GM23338 (cell line): ENCODE data around the gene AATF. TPM values are rescaled to one million over a fixed set of nuclear protein-coding genes. Genes with fewer than 3 reads are reported as not detected.

Experiments
- ATAC-seq: fragments of 200-7000 bp; cut with Tn5 transposase; 3 replicates; pipeline ENCODE4 v1.9.1; 2020
- DNase-seq: peaks from one replicate; pipeline ENCODE4 v3.0.0-alpha.2; 2015; ENCODE audit warnings: low spot score
- H2AFZ ChIP-seq: fragments of 200-600 bp; sonication (generic); 2 replicates; pipeline ENCODE4 v1.8.0; 2016; ENCODE audit warnings: antibody characterized with exemption, mild to moderate bottlenecking, moderate library complexity
- H3F3A ChIP-seq: fragments of 200-600 bp; sonication (generic); replicated peaks from 2 replicates; pipeline ENCODE4 v1.8.0; 2017; ENCODE audit warnings: antibody characterized with exemption, mixed run types, low read depth
- H3K27ac ChIP-seq: fragments of 200-600 bp; sonication (generic); 2 replicates; pipeline ENCODE4 v1.6.1; 2016; ENCODE audit warnings: low read depth
- H3K27me3 ChIP-seq: fragments of 200-600 bp; sonication (generic); 2 replicates; pipeline ENCODE4 v1.8.0; 2016; ENCODE audit warnings: mild to moderate bottlenecking, mixed run types, moderate library complexity; ENCODE audit not compliant: insufficient read depth
- H3K36me3 ChIP-seq: fragments of 200-600 bp; sonication (generic); 2 replicates; pipeline ENCODE4 v1.8.0; 2016; ENCODE audit warnings: mild to moderate bottlenecking; ENCODE audit not compliant: insufficient read depth
- H3K4me1 ChIP-seq: fragments of 200-600 bp; sonication (generic); 2 replicates; pipeline ENCODE4 v1.8.0; 2016; ENCODE audit warnings: mild to moderate bottlenecking, moderate library complexity; ENCODE audit not compliant: insufficient read depth
- H3K4me2 ChIP-seq: fragments of 200-600 bp; sonication (generic); 2 replicates; pipeline ENCODE4 v1.7.1; 2017; ENCODE audit warnings: mixed run types
- H3K4me3 ChIP-seq: fragments of 200-600 bp; sonication (generic); 2 replicates; pipeline ENCODE4 v1.6.1; 2016; ENCODE audit warnings: mixed run types
- H3K79me2 ChIP-seq: fragments of 200-600 bp; sonication (generic); replicated peaks from 2 replicates; pipeline ENCODE4 v1.8.0; 2017; ENCODE audit warnings: mild to moderate bottlenecking; ENCODE audit not compliant: insufficient read depth
- H3K9me2 ChIP-seq: fragments of 200-600 bp; sonication (generic); 2 replicates; pipeline ENCODE4 v1.8.0; 2017; ENCODE audit not compliant: insufficient read depth
- H4K20me1 ChIP-seq: fragments of 200-600 bp; sonication (generic); replicated peaks from 2 replicates; pipeline ENCODE4 v1.8.0; 2017; ENCODE audit warnings: mild to moderate bottlenecking; ENCODE audit not compliant: insufficient read depth
- H3K27ac Mint-ChIP-seq: 2 replicates; pipeline ENCODE4 v1.8.0; 2020; ENCODE audit warnings: inconsistent platforms, mild to moderate bottlenecking, moderate library complexity, mixed read lengths
- H3K27me3 Mint-ChIP-seq: 3 replicates; pipeline ENCODE4 v1.8.0; 2022; ENCODE audit warnings: low read depth, mild to moderate bottlenecking, moderate library complexity, mixed read lengths, inconsistent platforms; ENCODE audit not compliant: insufficient read depth, poor library complexity
- H3K36me3 Mint-ChIP-seq: 3 replicates; pipeline ENCODE4 v1.8.0; 2021; ENCODE audit warnings: low read depth, mild to moderate bottlenecking, inconsistent platforms, moderate library complexity, mixed read lengths
- H3K4me1 Mint-ChIP-seq: 3 replicates; pipeline ENCODE4 v1.8.0; 2020; ENCODE audit warnings: mild to moderate bottlenecking, inconsistent platforms, mixed read lengths
- H3K4me3 Mint-ChIP-seq: 3 replicates; pipeline ENCODE4 v1.8.0; 2021; ENCODE audit warnings: moderate library complexity, mild to moderate bottlenecking, inconsistent platforms, mixed read lengths
- H3K9me3 Mint-ChIP-seq: 3 replicates; pipeline ENCODE4 v1.8.0; 2020; ENCODE audit warnings: moderate library complexity, mild to moderate bottlenecking, inconsistent platforms, mixed read lengths
- CREB1 ChIP-seq: fragments of 250-450 bp; sonication (Bioruptor Pico); IDR thresholded peaks from 2 replicates; pipeline ENCODE4 v1.5.0; 2020; ENCODE audit warnings: low read depth, mild to moderate bottlenecking, moderate library complexity
- CTCF ChIP-seq, 2 experiments: fragments of 200-600 bp in 1 of 2; sonication (generic) in 1 of 2; conservative IDR thresholded peaks; 2 replicates each; pipeline versions ENCODE4 v1.5.1 to v1.6.1; 2016 to 2017; ENCODE audit warnings: antibody characterized with exemption in 2 of 2, low read depth in 2 of 2, mild to moderate bottlenecking in 2 of 2, moderate library complexity in 1 of 2
- EZH2 ChIP-seq: fragments of 200-600 bp; sonication (generic); IDR thresholded peaks from one replicate; pipeline ENCODE4 v1.8.0; 2017; ENCODE audit warnings: antibody characterized with exemption, mild to moderate bottlenecking, low read depth; ENCODE audit not compliant: unreplicated experiment
- EZH2phosphoT487 ChIP-seq: fragments of 200-600 bp; sonication (generic); IDR thresholded peaks from one replicate; pipeline ENCODE4 v1.8.1; 2018; ENCODE audit warnings: antibody characterized with exemption; ENCODE audit not compliant: unreplicated experiment
- JUNB ChIP-seq: IDR thresholded peaks from one replicate; pipeline ENCODE4 v1.6.1; 2016; ENCODE audit warnings: antibody characterized with exemption; ENCODE audit not compliant: unreplicated experiment
- NANOG ChIP-seq: IDR thresholded peaks from 2 replicates; pipeline ENCODE4 v1.6.1; 2016; ENCODE audit warnings: antibody characterized with exemption, borderline replicate concordance
- POLR2AphosphoS5 ChIP-seq: IDR thresholded peaks from 2 replicates; pipeline ENCODE4 v1.6.1; 2016; ENCODE audit warnings: antibody characterized with exemption, low read depth
- STAT1 ChIP-seq: IDR thresholded peaks from one replicate; pipeline ENCODE4 v1.6.1; 2016; ENCODE audit warnings: antibody characterized with exemption; ENCODE audit not compliant: unreplicated experiment
- ZNF114 ChIP-seq: fragments of 250-450 bp; sonication (Bioruptor Pico); IDR thresholded peaks from 2 replicates; pipeline ENCODE4 v1.5.0; 2020; ENCODE audit warnings: mild to moderate bottlenecking, moderate library complexity
- ZNF331 ChIP-seq: fragments of 250-450 bp; sonication (Bioruptor Pico); IDR thresholded peaks from 2 replicates; pipeline ENCODE4 v1.5.0; 2020; ENCODE audit warnings: low read depth, mild to moderate bottlenecking, moderate library complexity
- ZNF462 ChIP-seq: fragments of 250-450 bp; sonication (Bioruptor Pico); IDR thresholded peaks from 2 replicates; pipeline ENCODE4 v1.5.0; 2020; ENCODE audit warnings: mild to moderate bottlenecking, moderate library complexity
- polyA plus RNA-seq: library from polyadenylated mRNA; unstranded; fragments of >200 nt; fragmentation: Nextera tagmentation; extraction: Ambion mirVana; gene quantifications from 2 replicates; pipeline ENCODE4 v1.2.1, GENCODE V29; 2016
- total RNA-seq: library from RNA; depleted of rRNA; stranded (reverse); fragments of >200 nt; shearing (Covaris generic); gene quantifications from 2 replicates; pipeline ENCODE4 v1.2.3, GENCODE V29; 2014
- TF ChIP-seq, protein P1 (sequence below): IDR thresholded peaks from 2 replicates; pipeline ENCODE4 v1.6.1; 2016; ENCODE audit warnings: antibody characterized with exemption
- TF ChIP-seq, protein P2 (sequence below): IDR thresholded peaks from one replicate; pipeline ENCODE4 v1.6.1; 2018; ENCODE audit warnings: antibody characterized with exemption; ENCODE audit not compliant: unreplicated experiment

Gene AATF
- total and polyA plus RNA-seq, 2 experiments from 2014 or later = 40.2 to 71.2 TPM

- no peak for TF ChIP-seq EZH2phosphoT487
- TF ChIP-seq, protein P1, sequence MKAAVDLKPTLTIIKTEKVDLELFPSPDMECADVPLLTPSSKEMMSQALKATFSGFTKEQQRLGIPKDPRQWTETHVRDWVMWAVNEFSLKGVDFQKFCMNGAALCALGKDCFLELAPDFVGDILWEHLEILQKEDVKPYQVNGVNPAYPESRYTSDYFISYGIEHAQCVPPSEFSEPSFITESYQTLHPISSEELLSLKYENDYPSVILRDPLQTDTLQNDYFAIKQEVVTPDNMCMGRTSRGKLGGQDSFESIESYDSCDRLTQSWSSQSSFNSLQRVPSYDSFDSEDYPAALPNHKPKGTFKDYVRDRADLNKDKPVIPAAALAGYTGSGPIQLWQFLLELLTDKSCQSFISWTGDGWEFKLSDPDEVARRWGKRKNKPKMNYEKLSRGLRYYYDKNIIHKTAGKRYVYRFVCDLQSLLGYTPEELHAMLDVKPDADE = no peak
- TF ChIP-seq CREB1 (CRISPR knock-in tag) = no peak
- TF ChIP-seq, protein P2, sequence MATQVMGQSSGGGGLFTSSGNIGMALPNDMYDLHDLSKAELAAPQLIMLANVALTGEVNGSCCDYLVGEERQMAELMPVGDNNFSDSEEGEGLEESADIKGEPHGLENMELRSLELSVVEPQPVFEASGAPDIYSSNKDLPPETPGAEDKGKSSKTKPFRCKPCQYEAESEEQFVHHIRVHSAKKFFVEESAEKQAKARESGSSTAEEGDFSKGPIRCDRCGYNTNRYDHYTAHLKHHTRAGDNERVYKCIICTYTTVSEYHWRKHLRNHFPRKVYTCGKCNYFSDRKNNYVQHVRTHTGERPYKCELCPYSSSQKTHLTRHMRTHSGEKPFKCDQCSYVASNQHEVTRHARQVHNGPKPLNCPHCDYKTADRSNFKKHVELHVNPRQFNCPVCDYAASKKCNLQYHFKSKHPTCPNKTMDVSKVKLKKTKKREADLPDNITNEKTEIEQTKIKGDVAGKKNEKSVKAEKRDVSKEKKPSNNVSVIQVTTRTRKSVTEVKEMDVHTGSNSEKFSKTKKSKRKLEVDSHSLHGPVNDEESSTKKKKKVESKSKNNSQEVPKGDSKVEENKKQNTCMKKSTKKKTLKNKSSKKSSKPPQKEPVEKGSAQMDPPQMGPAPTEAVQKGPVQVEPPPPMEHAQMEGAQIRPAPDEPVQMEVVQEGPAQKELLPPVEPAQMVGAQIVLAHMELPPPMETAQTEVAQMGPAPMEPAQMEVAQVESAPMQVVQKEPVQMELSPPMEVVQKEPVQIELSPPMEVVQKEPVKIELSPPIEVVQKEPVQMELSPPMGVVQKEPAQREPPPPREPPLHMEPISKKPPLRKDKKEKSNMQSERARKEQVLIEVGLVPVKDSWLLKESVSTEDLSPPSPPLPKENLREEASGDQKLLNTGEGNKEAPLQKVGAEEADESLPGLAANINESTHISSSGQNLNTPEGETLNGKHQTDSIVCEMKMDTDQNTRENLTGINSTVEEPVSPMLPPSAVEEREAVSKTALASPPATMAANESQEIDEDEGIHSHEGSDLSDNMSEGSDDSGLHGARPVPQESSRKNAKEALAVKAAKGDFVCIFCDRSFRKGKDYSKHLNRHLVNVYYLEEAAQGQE = no peak
- no peak for TF ChIP-seq POLR2AphosphoS5
- no peak for TF ChIP-seq JUNB
- no peak for TF ChIP-seq ZNF462 (CRISPR knock-in tag)
- TF ChIP-seq CTCF (conservative IDR thresholded peaks at IDR 0.05; ENCODE audit: low read depth in 2 of 2) = no peak
- TF ChIP-seq EZH2 = no peak
- no peak for TF ChIP-seq NANOG
- no peak for TF ChIP-seq ZNF114 (CRISPR knock-in tag)
- no peak for TF ChIP-seq STAT1
- no peak for TF ChIP-seq ZNF331 (CRISPR knock-in tag)
- Histone ChIP-seq H2AFZ (no peak overlapping the region), H3K9me2 (no peaks in the 10 kb centered on the region), H3K79me2 (peaks cover 20% of the 10 kb centered on the region), H3K4me3 (no peak overlapping the region), H3K27me3 (no peaks in the 10 kb centered on the region), H3K4me2 (no peak overlapping the region), H3K4me1 (peaks cover 9% of the 10 kb centered on the region), H3F3A (no peaks in the 10 kb centered on the region), H4K20me1 (peaks cover 11% of the 10 kb centered on the region), H3K36me3 (no peaks in the 10 kb centered on the region), H3K27ac (peak overlapping the region; percentile 23; the same call in 1 of the 2 replicates)
- Mint-ChIP-seq H3K9me3 (no peaks in the 10 kb centered on the region; the same call in 2 of the 3 replicates), H3K4me1 (peaks cover 19% of the 10 kb centered on the region), H3K27me3 (no peaks in the 10 kb centered on the region), H3K4me3 (no peak overlapping the region), H3K36me3 (peaks cover 16% of the 10 kb centered on the region), H3K27ac (peak overlapping the region; percentile 14; the same call in 1 of the 2 replicates)
- no peak for ATAC-seq
- DNase-seq = no peak
Measured at GRCh38 chr17:36972186-36972700, 23.5 kb downstream of the AATF start.
